ENCODE measurements around the gene OPRL1. TPM values are rescaled to one million over a fixed set of nuclear protein-coding genes. Genes with fewer than 3 reads are reported as not detected.

Gene OPRL1
- total RNA-seq, 1 experiment from 2014 or later, result 0.59 TPM

- TF ChIP-seq CTCF (IDR thresholded peaks at IDR 0.05; ENCODE audit: insufficient read depth in 1 of 2, low read depth in 1 of 2, low read length in 1 of 2, severe bottlenecking in 1 of 2, unreplicated experiment in 1 of 2), result peak; percentile 21 to 28
- Histone ChIP-seq H3K36me3 (ENCODE audit: control insufficient read depth, insufficient read depth, low read length) (no peaks in the 10 kb centered on the region), H3K9me3 (peaks cover 24% of the 10 kb centered on the region), H3K4me3 (ENCODE audit: low read depth, low read length) (no peak overlapping the region), H3K27me3 (replicated peaks; ENCODE audit: control insufficient read depth, insufficient read depth, low read length) (no peaks in the 10 kb centered on the region; the same call in 1 of the 2 replicates), H3K4me1 (no peaks in the 10 kb centered on the region)
- H3K4me1 Mint-ChIP-seq (ENCODE audit: low read depth, unreplicated experiment), result peaks cover 3% of the 10 kb centered on the region
- POLR2A ChIA-PET, result no interaction called here
- H3K4me3 Mint-ChIP-seq (ENCODE audit: unreplicated experiment), result no peak overlapping the region
- intact Hi-C loops (cut with micrococcal nuclease; ENCODE audit: unreplicated experiment), result no loop called here
- H3K36me3 Mint-ChIP-seq (ENCODE audit: insufficient read depth, unreplicated experiment), result no peaks in the 10 kb centered on the region
- CTCF ChIA-PET, result no interaction called here
- peak; percentile 54 to 60 for DNase-seq
- H3K27ac Mint-ChIP-seq (ENCODE audit: unreplicated experiment), result no peak overlapping the region
- H3K9me3 Mint-ChIP-seq (ENCODE audit: unreplicated experiment), result peaks cover 18% of the 10 kb centered on the region
- peaks cover 10% of the 10 kb centered on the region for H3K27me3 Mint-ChIP-seq (ENCODE audit: insufficient read depth, unreplicated experiment)
- BruUV-seq (replicated peaks), result no TSS peak
Measured at GRCh38 chr20:64145458-64146300, 65.8 kb downstream of the OPRL1 start.

- Mint-ChIP-seq H3K27me3 (ENCODE audit: insufficient read depth, unreplicated experiment) (peaks cover 13% of the 10 kb centered on the region), H3K4me1 (ENCODE audit: low read depth, unreplicated experiment) (no peaks in the 10 kb centered on the region), H3K9me3 (ENCODE audit: unreplicated experiment) (peaks cover 18% of the 10 kb centered on the region), H3K4me3 (ENCODE audit: unreplicated experiment) (no peak overlapping the region), H3K36me3 (ENCODE audit: insufficient read depth, unreplicated experiment) (no peaks in the 10 kb centered on the region), H3K27ac (ENCODE audit: unreplicated experiment) (no peak overlapping the region)
- ChIA-PET POLR2A (no interaction called here), CTCF (no interaction called here)
- no TSS peak for BruUV-seq (replicated peaks)
- no peak overlapping the region for H3K4me3 ChIP-seq (ENCODE audit: low read depth, low read length)
- intact Hi-C loops (cut with micrococcal nuclease; ENCODE audit: unreplicated experiment), result no loop called here
- peak in 1 of 2 experiments; percentile 35 for DNase-seq
- no peaks in the 10 kb centered on the region for H3K36me3 ChIP-seq (ENCODE audit: control insufficient read depth, insufficient read depth, low read length)
- TF ChIP-seq CTCF (IDR thresholded peaks at IDR 0.05; ENCODE audit: insufficient read depth in 1 of 2, low read depth in 1 of 2, low read length in 1 of 2, severe bottlenecking in 1 of 2, unreplicated experiment in 1 of 2), result no peak
- no peaks in the 10 kb centered on the region for H3K4me1 ChIP-seq
- peaks cover 24% of the 10 kb centered on the region for H3K9me3 ChIP-seq
- no peaks in the 10 kb centered on the region; the same call in 1 of the 2 replicates for H3K27me3 ChIP-seq (replicated peaks; ENCODE audit: control insufficient read depth, insufficient read depth, low read length)
Measured at GRCh38 chr20:64146301-64146935, 66.5 kb downstream of the OPRL1 start.

- DNase-seq, result peak in 1 of 2 experiments; percentile 39
- Histone ChIP-seq H3K4me3 (ENCODE audit: low read depth, low read length) (no peak overlapping the region), H3K4me1 (no peaks in the 10 kb centered on the region), H3K36me3 (ENCODE audit: control insufficient read depth, insufficient read depth, low read length) (no peaks in the 10 kb centered on the region), H3K27me3 (replicated peaks; ENCODE audit: control insufficient read depth, insufficient read depth, low read length) (no peaks in the 10 kb centered on the region; the same call in 1 of the 2 replicates), H3K9me3 (peaks cover 24% of the 10 kb centered on the region)
- TF ChIP-seq CTCF (IDR thresholded peaks at IDR 0.05; ENCODE audit: insufficient read depth in 1 of 2, low read depth in 1 of 2, low read length in 1 of 2, severe bottlenecking in 1 of 2, unreplicated experiment in 1 of 2), result no peak
- H3K27me3 Mint-ChIP-seq (ENCODE audit: insufficient read depth, unreplicated experiment), result peaks cover 13% of the 10 kb centered on the region
- no peak overlapping the region for H3K4me3 Mint-ChIP-seq (ENCODE audit: unreplicated experiment)
- intact Hi-C loops (cut with micrococcal nuclease; ENCODE audit: unreplicated experiment), result no loop called here
- no TSS peak for BruUV-seq (replicated peaks)
- CTCF ChIA-PET, result no interaction called here
- POLR2A ChIA-PET, result no interaction called here
- no peak overlapping the region for H3K27ac Mint-ChIP-seq (ENCODE audit: unreplicated experiment)
- peaks cover 18% of the 10 kb centered on the region for H3K9me3 Mint-ChIP-seq (ENCODE audit: unreplicated experiment)
- H3K36me3 Mint-ChIP-seq (ENCODE audit: insufficient read depth, unreplicated experiment), result no peaks in the 10 kb centered on the region
- H3K4me1 Mint-ChIP-seq (ENCODE audit: low read depth, unreplicated experiment), result no peaks in the 10 kb centered on the region
Measured at GRCh38 chr20:64146936-64147477, 67.1 kb downstream of the OPRL1 start.

Data from Caco-2 (cell line).